H9 (cell line): Measurements from ENCODE around the gene CCBE1. TPM values are rescaled to one million over a fixed set of nuclear protein-coding genes. Genes with fewer than 3 reads are reported as not detected.

ENCODE experiments used
- DNase-seq: peaks from one replicate; pipeline ENCODE4 v3.0.0-alpha.2; 2017
- H2AFZ ChIP-seq: one replicate; pipeline ENCODE4 v1.6.1; 2013; ENCODE audit warnings: mild to moderate bottlenecking, low read length, control low read depth, moderate library complexity
- H2AK5ac ChIP-seq: 2 replicates; pipeline ENCODE4 v1.6.1; 2013; ENCODE audit warnings: low read length, control low read depth, mixed read lengths; ENCODE audit not compliant: insufficient read length
- H2BK120ac ChIP-seq: one replicate; pipeline ENCODE4 v1.6.1; 2013; ENCODE audit warnings: low read depth, mild to moderate bottlenecking, low read length, control low read depth, inconsistent platforms; ENCODE audit not compliant: poor library complexity, severe bottlenecking
- H2BK12ac ChIP-seq: 2 replicates; pipeline ENCODE4 v1.6.1; 2013; ENCODE audit warnings: low read length, control low read depth, mixed read lengths, low read depth; ENCODE audit not compliant: insufficient read length
- H2BK15ac ChIP-seq: 2 replicates; pipeline ENCODE4 v1.6.1; 2013; ENCODE audit warnings: low read depth, low read length, control low read depth
- H2BK20ac ChIP-seq: one replicate; pipeline ENCODE4 v1.6.1; 2013; ENCODE audit warnings: low read depth, mild to moderate bottlenecking, low read length, control low read depth, inconsistent platforms; ENCODE audit not compliant: poor library complexity, severe bottlenecking
- H2BK5ac ChIP-seq: 2 replicates; pipeline ENCODE4 v1.6.1; 2013; ENCODE audit warnings: low read length, control low read depth, mixed read lengths; ENCODE audit not compliant: insufficient read length
- H3K14ac ChIP-seq: 2 replicates; pipeline ENCODE4 v1.6.1; 2013; ENCODE audit warnings: low read length, control low read depth; ENCODE audit not compliant: insufficient read depth
- H3K18ac ChIP-seq: 2 replicates; pipeline ENCODE4 v1.6.1; 2013; ENCODE audit warnings: low read depth, mild to moderate bottlenecking, mixed read lengths, low read length, control low read depth; ENCODE audit not compliant: insufficient read length
- H3K23ac ChIP-seq: 2 replicates; pipeline ENCODE4 v1.6.1; 2013; ENCODE audit warnings: low read length, control low read depth, mixed read lengths, low read depth; ENCODE audit not compliant: insufficient read length
- H3K23me2 ChIP-seq: 2 replicates; pipeline ENCODE4 v1.6.1; 2013; ENCODE audit warnings: low read depth, mild to moderate bottlenecking, mixed read lengths, low read length, control low read depth; ENCODE audit not compliant: insufficient read length, poor library complexity, severe bottlenecking
- H3K27ac ChIP-seq: 2 replicates; pipeline ENCODE4 v1.5.1; 2013; ENCODE audit warnings: low read length, control low read depth, mixed read lengths, low read depth; ENCODE audit not compliant: insufficient read length
- H3K27me3 ChIP-seq: 2 replicates; pipeline ENCODE4 v1.6.1; 2013; ENCODE audit warnings: low read length, control low read depth, inconsistent platforms; ENCODE audit not compliant: insufficient read depth
- H3K4ac ChIP-seq: 2 replicates; pipeline ENCODE4 v1.6.1; 2013; ENCODE audit warnings: low read depth, mild to moderate bottlenecking, control low read depth, inconsistent platforms, low read length, moderate library complexity
- H3K4me1 ChIP-seq: 2 replicates; pipeline ENCODE4 v1.6.1; 2013; ENCODE audit warnings: low read length, control low read depth, inconsistent platforms; ENCODE audit not compliant: insufficient read depth
- H3K4me2 ChIP-seq: 2 replicates; pipeline ENCODE4 v1.6.1; 2013; ENCODE audit warnings: low read length, control low read depth, mixed read lengths; ENCODE audit not compliant: insufficient read length, insufficient read depth
- H3K56ac ChIP-seq: 2 replicates; pipeline ENCODE4 v1.6.1; 2013; ENCODE audit warnings: low read depth, mild to moderate bottlenecking, mixed read lengths, low read length, control low read depth; ENCODE audit not compliant: insufficient read length
- H3K79me1 ChIP-seq: 2 replicates; pipeline ENCODE4 v1.6.1; 2013; ENCODE audit warnings: low read depth, mild to moderate bottlenecking, moderate library complexity, low read length, control low read depth, inconsistent platforms; ENCODE audit not compliant: insufficient read depth, poor library complexity, severe bottlenecking
- H3K79me2 ChIP-seq: 2 replicates; pipeline ENCODE4 v1.6.1; 2013; ENCODE audit warnings: low read length, control low read depth, inconsistent platforms; ENCODE audit not compliant: insufficient read depth
- H3K9ac ChIP-seq: 2 replicates; pipeline ENCODE4 v1.6.1; 2013; ENCODE audit warnings: low read length, control low read depth, mixed read lengths; ENCODE audit not compliant: insufficient read length; ENCODE audit errors: extremely low read depth
- H3K9me3 ChIP-seq: one replicate; pipeline ENCODE4 v1.6.1; 2013; ENCODE audit warnings: low read depth, low read length, inconsistent platforms; ENCODE audit not compliant: control insufficient read depth
- H3T11ph ChIP-seq: one replicate; pipeline ENCODE4 v1.6.1; 2013; ENCODE audit warnings: mild to moderate bottlenecking, low read length, control low read depth, inconsistent platforms
- H4K20me1 ChIP-seq: one replicate; pipeline ENCODE4 v1.6.1; 2013; ENCODE audit not compliant: control insufficient read depth, insufficient read length, insufficient read depth
- H4K5ac ChIP-seq: 2 replicates; pipeline ENCODE4 v1.6.1; 2013; ENCODE audit warnings: low read depth, mild to moderate bottlenecking, mixed read lengths, low read length, control low read depth; ENCODE audit not compliant: insufficient read length
- H4K8ac ChIP-seq: replicated peaks from 2 replicates; pipeline ENCODE4 v1.6.1; 2013; ENCODE audit warnings: low read length, control low read depth, mixed read lengths, low read depth; ENCODE audit not compliant: insufficient read length
- H4K91ac ChIP-seq: 2 replicates; pipeline ENCODE4 v1.6.1; 2013; ENCODE audit warnings: low read depth, mild to moderate bottlenecking, moderate library complexity, mixed read lengths, low read length, control low read depth; ENCODE audit not compliant: insufficient read length
- H3K27ac Mint-ChIP-seq, 3 experiments: 2 replicates in 2 of 3; 3 replicates in 1 of 3; pipeline ENCODE4 v1.8.0; 2020 to 2021; ENCODE audit warnings: mixed read lengths in 3 of 3, mild to moderate bottlenecking in 1 of 3, moderate library complexity in 1 of 3
- H3K27me3 Mint-ChIP-seq: 2 replicates; pipeline ENCODE4 v1.8.0; 2021; ENCODE audit warnings: low read depth, mild to moderate bottlenecking, moderate library complexity, mixed read lengths
- H3K36me3 Mint-ChIP-seq, 3 experiments: 2 replicates in 2 of 3; 3 replicates in 1 of 3; pipeline ENCODE4 v1.8.0; 2020 to 2021; ENCODE audit warnings: low read depth in 3 of 3, mixed read lengths in 3 of 3; ENCODE audit not compliant: insufficient read depth in 1 of 3
- H3K4me1 Mint-ChIP-seq, 2 experiments: 2 replicates each; pipeline ENCODE4 v1.8.0; 2020; ENCODE audit warnings: mixed read lengths in 2 of 2
- H3K4me3 Mint-ChIP-seq, 2 experiments: 2 replicates in 1 of 2; 3 replicates in 1 of 2; pipeline ENCODE4 v1.8.0; 2020 to 2021; ENCODE audit warnings: mild to moderate bottlenecking in 2 of 2, mixed read lengths in 2 of 2, moderate library complexity in 1 of 2
- H3K9me3 Mint-ChIP-seq, 2 experiments: 2 replicates in 1 of 2; 3 replicates in 1 of 2; pipeline ENCODE4 v1.8.0; 2020; ENCODE audit warnings: mild to moderate bottlenecking in 2 of 2, mixed read lengths in 2 of 2, moderate library complexity in 1 of 2
- WGBS: extraction: QIAGEN DNeasy Blood & Tissue Kit; methylation state at CpG from one replicate; pipeline ENCODE4 v1.1.7; 2013; ENCODE audit warnings: missing lambda C conversion rate, low lambda C conversion rate, mixed read lengths; ENCODE audit not compliant: insufficient read length; ENCODE audit errors: extremely low coverage; 5-methylcytosine and 5-hydroxymethylcytosine counted together
- total RNA-seq: library from RNA; stranded (reverse); gene quantifications from 2 replicates; pipeline ENCODE4 v1.2.1, GENCODE V29; 2021
- TF ChIP-seq, protein P1 (sequence below): fragments of 200-600 bp; sonication (generic); conservative IDR thresholded peaks from 3 replicates; pipeline ENCODE4 v1.8.0; 2021; ENCODE audit warnings: antibody characterized with exemption, mild to moderate bottlenecking

CCBE1 gene
- total RNA-seq, 1 experiment from 2014 or later = 0.39 TPM

- H3K27ac ChIP-seq = no peak overlapping the region
- no peak overlapping the region for H3K4me2 ChIP-seq
- no peak overlapping the region for H3K23ac ChIP-seq
- no peak overlapping the region for H3K27ac Mint-ChIP-seq
- no peak overlapping the region for H2BK5ac ChIP-seq
- peaks cover 5% of the 10 kb centered on the region; the same call in 1 of the 2 replicates for H3K27me3 Mint-ChIP-seq
- H2BK120ac ChIP-seq = no peak overlapping the region
- H2BK20ac ChIP-seq = no peak overlapping the region
- H3K9me3 ChIP-seq = no peaks in the 10 kb centered on the region
- H3K4me1 ChIP-seq = no peaks in the 10 kb centered on the region
- TF ChIP-seq, protein P1, sequence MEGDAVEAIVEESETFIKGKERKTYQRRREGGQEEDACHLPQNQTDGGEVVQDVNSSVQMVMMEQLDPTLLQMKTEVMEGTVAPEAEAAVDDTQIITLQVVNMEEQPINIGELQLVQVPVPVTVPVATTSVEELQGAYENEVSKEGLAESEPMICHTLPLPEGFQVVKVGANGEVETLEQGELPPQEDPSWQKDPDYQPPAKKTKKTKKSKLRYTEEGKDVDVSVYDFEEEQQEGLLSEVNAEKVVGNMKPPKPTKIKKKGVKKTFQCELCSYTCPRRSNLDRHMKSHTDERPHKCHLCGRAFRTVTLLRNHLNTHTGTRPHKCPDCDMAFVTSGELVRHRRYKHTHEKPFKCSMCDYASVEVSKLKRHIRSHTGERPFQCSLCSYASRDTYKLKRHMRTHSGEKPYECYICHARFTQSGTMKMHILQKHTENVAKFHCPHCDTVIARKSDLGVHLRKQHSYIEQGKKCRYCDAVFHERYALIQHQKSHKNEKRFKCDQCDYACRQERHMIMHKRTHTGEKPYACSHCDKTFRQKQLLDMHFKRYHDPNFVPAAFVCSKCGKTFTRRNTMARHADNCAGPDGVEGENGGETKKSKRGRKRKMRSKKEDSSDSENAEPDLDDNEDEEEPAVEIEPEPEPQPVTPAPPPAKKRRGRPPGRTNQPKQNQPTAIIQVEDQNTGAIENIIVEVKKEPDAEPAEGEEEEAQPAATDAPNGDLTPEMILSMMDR = no peak
- no peak overlapping the region for H2AFZ ChIP-seq
- H4K20me1 ChIP-seq = no peaks in the 10 kb centered on the region
- H3K27me3 ChIP-seq = no peaks in the 10 kb centered on the region
- H3K9me3 Mint-ChIP-seq = peaks cover 0 to 3% of the 10 kb centered on the region in 2 experiments; a peak in 2 of 5 replicates
- H3T11ph ChIP-seq = no peak overlapping the region
- no CpG with 5 or more reads among the region's 3 CpGs for WGBS
- no peak overlapping the region for H3K4ac ChIP-seq
- H3K14ac ChIP-seq = no peak overlapping the region
- no peak overlapping the region for H2BK15ac ChIP-seq
- no peak overlapping the region for H3K56ac ChIP-seq
- H3K79me1 ChIP-seq = no peaks in the 10 kb centered on the region
- no peaks in the 10 kb centered on the region for H3K79me2 ChIP-seq
- no peak for DNase-seq
- no peaks in the 10 kb centered on the region for H3K36me3 Mint-ChIP-seq
- no peak overlapping the region for H3K9ac ChIP-seq
- H2BK12ac ChIP-seq = no peak overlapping the region
- H3K23me2 ChIP-seq = no peaks in the 10 kb centered on the region
- H2AK5ac ChIP-seq = no peak overlapping the region
- H3K4me1 Mint-ChIP-seq = no peaks in the 10 kb centered on the region
- H3K4me3 Mint-ChIP-seq = no peak overlapping the region
- no peak overlapping the region for H4K91ac ChIP-seq
- no peak overlapping the region for H4K8ac ChIP-seq
- no peak overlapping the region for H4K5ac ChIP-seq
- H3K18ac ChIP-seq = no peak overlapping the region
These were observed 92.3 kb downstream of the CCBE1 start for GRCh38 chr18:59604877-59605276.
